HepG2 (cell line): ENCODE data around the gene GHSR. TPM values are rescaled to one million over a fixed set of nuclear protein-coding genes. Genes with fewer than 3 reads are reported as not detected.

Experiments
- ATAC-seq: fragments of 200-7000 bp; cut with Tn5 transposase; 3 replicates; pipeline ENCODE4 v1.9.1; 2020; ENCODE audit warnings: mild to moderate bottlenecking, moderate library complexity
- BruUV-seq: library from RNA; stranded (reverse); fragments of 400-500 nt; replicated peaks from 2 replicates; lab custom pipeline; 2021; lab: Mats Ljungman, UMichigan
- CTCF ChIA-PET: fragments of 300-600 bp; formaldehyde crosslinking; extraction: SDS; loops from one replicate; lab custom pipeline; 2021; ENCODE audit warnings: low total read pairs, inconsistent platforms, low intra/inter-chr PET ratio; lab: Yijun Ruan, JAX
- POLR2A ChIA-PET: fragments of 350-600 bp; sonication (Branson Sonifier 250); formaldehyde crosslinking; loops from one replicate; lab custom pipeline; 2020; ENCODE audit warnings: antibody characterized with exemption, inconsistent platforms; lab: Yijun Ruan, JAX
- DNase-seq: peaks from one replicate; pipeline ENCODE4 v3.0.0-alpha.2; 2015; ENCODE audit warnings: low spot score
- FAIRE-seq: peaks from 3 replicates; lab custom pipeline; 2011; peaks lifted over from hg19 to GRCh38; lab: Jason Lieb, UNC
- H2AFZ ChIP-seq: one replicate; pipeline ENCODE4 v1.6.1; 2011; ENCODE audit warnings: low read length, inconsistent platforms
- H3K27ac ChIP-seq: fragments of 300-600 bp; 3 replicates; pipeline ENCODE4 v1.8.0; 2011; ENCODE audit warnings: mixed run types, mild to moderate bottlenecking, mixed read lengths, low read length, inconsistent platforms; ENCODE audit not compliant: insufficient read depth; ENCODE audit errors: extremely low read length
- H3K27me3 ChIP-seq, 2 experiments: fragments of 200-600 bp in 1 of 2; 2 replicates in 1 of 2; 3 replicates in 1 of 2; pipeline versions ENCODE4 v1.6.0 to v1.8.0; 2011; ENCODE audit warnings: low read length in 2 of 2, mild to moderate bottlenecking in 2 of 2, moderate library complexity in 2 of 2, inconsistent platforms in 1 of 2; ENCODE audit not compliant: insufficient read depth in 2 of 2, control insufficient read depth in 1 of 2
- H3K36me3 ChIP-seq, 2 experiments: fragments of 200-600 bp in 1 of 2; replicated peaks in 1 of 2; 2 replicates in 1 of 2; 3 replicates in 1 of 2; pipeline versions ENCODE4 v1.5.1 to v1.8.0; 2011; ENCODE audit warnings: low read length in 2 of 2, inconsistent platforms in 1 of 2; ENCODE audit not compliant: insufficient read depth in 2 of 2, control insufficient read depth in 1 of 2
- H3K4me1 ChIP-seq: 2 replicates; pipeline ENCODE4 v1.5.1; 2012; ENCODE audit warnings: low read length, inconsistent platforms; ENCODE audit not compliant: insufficient read depth
- H3K4me2 ChIP-seq: 2 replicates; pipeline ENCODE4 v1.6.0; 2011; ENCODE audit warnings: low read depth, low read length, inconsistent platforms
- H3K4me3 ChIP-seq, 3 experiments: fragments of 200-600 bp in 1 of 3; sonication (generic), shearing (Covaris generic) in 1 of 3; replicated peaks in 1 of 3; 2 replicates each; pipeline ENCODE4 v1.5.1; 2011 to 2016; ENCODE audit warnings: low read length in 3 of 3, inconsistent platforms in 2 of 3, low read depth in 2 of 3, mild to moderate bottlenecking in 2 of 3, control low read depth in 1 of 3, mixed read lengths in 1 of 3; ENCODE audit not compliant: insufficient read depth in 1 of 3
- H3K79me2 ChIP-seq: one replicate; pipeline ENCODE4 v1.6.1; 2011; ENCODE audit warnings: low read length, inconsistent platforms; ENCODE audit not compliant: insufficient read depth
- H3K9ac ChIP-seq: 2 replicates; pipeline ENCODE4 v1.6.0; 2011; ENCODE audit warnings: mild to moderate bottlenecking, low read depth, low read length, inconsistent platforms; ENCODE audit not compliant: insufficient read depth
- H3K9me3 ChIP-seq: 2 replicates; pipeline ENCODE4 v1.5.1; 2012; ENCODE audit warnings: mild to moderate bottlenecking, low read length
- H4K20me1 ChIP-seq: 2 replicates; pipeline ENCODE4 v1.6.0; 2011; ENCODE audit warnings: inconsistent platforms, mild to moderate bottlenecking, low read length, moderate library complexity; ENCODE audit not compliant: insufficient read depth
- AGO2 ChIP-seq: fragments of 200-400 bp; formaldehyde crosslinking; optimal IDR thresholded peaks from 2 replicates; pipeline ENCODE3; 2017; ENCODE audit warnings: mild to moderate bottlenecking, low read depth, low read length, moderate library complexity
- FOXP1 ChIP-seq, 2 experiments: fragments of 450-650 bp in 1 of 2; IDR thresholded peaks; 2 replicates each; pipeline ENCODE4 v1.6.1; 2017 to 2018; ENCODE audit warnings: antibody characterized with exemption in 1 of 2
- HMGXB4 ChIP-seq, 2 experiments: sonication (generic) in 1 of 2; formaldehyde crosslinking in 1 of 2; IDR thresholded peaks; 2 replicates each; pipeline versions ENCODE4 v1.4.0 to v1.6.1; 2018 to 2020; ENCODE audit warnings: missing genetic modification reagents in 2 of 2, borderline replicate concordance in 1 of 2, low read depth in 1 of 2, mild to moderate bottlenecking in 1 of 2, missing biosample characterization in 1 of 2
- IKZF4 ChIP-seq: sonication (generic); formaldehyde crosslinking; IDR thresholded peaks from 2 replicates; pipeline ENCODE4 v1.5.1; 2020; ENCODE audit warnings: borderline replicate concordance, mild to moderate bottlenecking, low read depth, missing genetic modification reagents; ENCODE audit errors: not compliant biosample characterization
- NCOA5 ChIP-seq: sonication (generic); formaldehyde crosslinking; IDR thresholded peaks from 2 replicates; pipeline ENCODE4 v1.4.0; 2020; ENCODE audit warnings: missing genetic modification reagents
- NFIB ChIP-seq: sonication (generic); formaldehyde crosslinking; IDR thresholded peaks from 2 replicates; pipeline ENCODE4 v1.9.0; 2021; ENCODE audit warnings: missing genetic modification reagents, mild to moderate bottlenecking, borderline replicate concordance
- POLR2A ChIP-seq, 2 experiments: IDR thresholded peaks; 2 replicates each; pipeline ENCODE4 v1.6.1; 2011; ENCODE audit warnings: low read depth in 2 of 2, low read length in 2 of 2, mild to moderate bottlenecking in 1 of 2, moderate library complexity in 1 of 2; ENCODE audit not compliant: insufficient read depth in 1 of 2
- POLR2AphosphoS2 ChIP-seq: IDR thresholded peaks from 2 replicates; pipeline ENCODE4 v1.6.1; 2011; ENCODE audit warnings: low read depth, low read length, improper control_type of control experiment
- POLR2AphosphoS5 ChIP-seq: IDR thresholded peaks from 2 replicates; pipeline ENCODE4 v1.6.1; 2012; ENCODE audit warnings: low read depth, low read length
- POLR2G ChIP-seq: fragments of 200-400 bp; formaldehyde crosslinking; IDR thresholded peaks from 2 replicates; pipeline ENCODE4 v1.6.1; 2018; ENCODE audit warnings: mild to moderate bottlenecking, low read depth, low read length, moderate library complexity
- RBM22 ChIP-seq: fragments of 200-400 bp; formaldehyde crosslinking; optimal IDR thresholded peaks from 2 replicates; pipeline ENCODE3; 2017; ENCODE audit warnings: mild to moderate bottlenecking, low read length, moderate library complexity
- SSRP1 ChIP-seq: IDR thresholded peaks from 2 replicates; pipeline ENCODE4 v1.6.1; 2016; ENCODE audit warnings: control low read depth
- USF2 ChIP-seq, 2 experiments: sonication (generic) in 1 of 2; formaldehyde crosslinking in 1 of 2; IDR thresholded peaks; 2 replicates each; pipeline versions ENCODE4 v1.5.1 to v1.6.1; 2011 to 2020; ENCODE audit warnings: borderline replicate concordance in 1 of 2, low read depth in 1 of 2, low read length in 1 of 2, mild to moderate bottlenecking in 1 of 2, missing genetic modification reagents in 1 of 2, moderate library complexity in 1 of 2
- ZSCAN25 ChIP-seq: sonication (generic); formaldehyde crosslinking; IDR thresholded peaks from 2 replicates; pipeline ENCODE4 v1.8.0; 2022; ENCODE audit warnings: mild to moderate bottlenecking, missing genetic modification reagents
- WGBS: methylation state at CpG from one replicate; pipeline ENCODE4 v1.1.6; 2017; ENCODE audit warnings: low lambda C conversion rate; 5-methylcytosine and 5-hydroxymethylcytosine counted together
- in situ Hi-C: cut with HindIII; loops from 2 replicates; pipeline ENCODE4 v1.10.0; 2017; ENCODE audit warnings: low pct_unique_long_range_greater_than_20kb; ENCODE audit not compliant: extremely low pct_ligation_motif_present
- intact Hi-C: fragments of 100-400 bp; cut with micrococcal nuclease; formaldehyde crosslinking; loops from one replicate; pipeline ENCODE4 v1.10.0; 2022; ENCODE audit not compliant: unreplicated experiment
- polyA plus RNA-seq, 8 experiments: library from polyadenylated mRNA; depleted of rRNA in 3 of 8; stranded (reverse) in 7 of 8; unstranded in 1 of 8; fragments of >200 nt; fragmentation: Illumina TruSeq in 4 of 8; extraction: Trizol in 4 of 8; gene quantifications; 2 replicates each; pipeline versions ENCODE4 v1.2.1 to v1.2.3, GENCODE V29; 2011 to 2016; ENCODE audit warnings: low read depth in 4 of 8, missing spikeins in 1 of 8, mixed read lengths in 1 of 8; ENCODE audit not compliant: insufficient read depth in 1 of 8
- total RNA-seq, 5 experiments: library from RNA; depleted of rRNA; stranded (reverse); fragments of >200 nt; fragmentation: Illumina TruSeq; extraction: Trizol; gene quantifications; 2 replicates each; pipeline ENCODE4 v1.2.3, GENCODE V29; 2016; ENCODE audit warnings: low read depth in 1 of 5
- TF ChIP-seq, protein P1 (sequence below): sonication (generic); formaldehyde crosslinking; IDR thresholded peaks from 2 replicates; pipeline ENCODE4 v1.8.1; 2023; ENCODE audit warnings: mild to moderate bottlenecking, moderate library complexity, missing genetic modification reagents

Gene GHSR
- total and polyA plus RNA-seq, 2 of the 13 experiments (the other 11 are each of a cell fraction or from before 2014, with no cell fraction given), result not detected

DNA sequence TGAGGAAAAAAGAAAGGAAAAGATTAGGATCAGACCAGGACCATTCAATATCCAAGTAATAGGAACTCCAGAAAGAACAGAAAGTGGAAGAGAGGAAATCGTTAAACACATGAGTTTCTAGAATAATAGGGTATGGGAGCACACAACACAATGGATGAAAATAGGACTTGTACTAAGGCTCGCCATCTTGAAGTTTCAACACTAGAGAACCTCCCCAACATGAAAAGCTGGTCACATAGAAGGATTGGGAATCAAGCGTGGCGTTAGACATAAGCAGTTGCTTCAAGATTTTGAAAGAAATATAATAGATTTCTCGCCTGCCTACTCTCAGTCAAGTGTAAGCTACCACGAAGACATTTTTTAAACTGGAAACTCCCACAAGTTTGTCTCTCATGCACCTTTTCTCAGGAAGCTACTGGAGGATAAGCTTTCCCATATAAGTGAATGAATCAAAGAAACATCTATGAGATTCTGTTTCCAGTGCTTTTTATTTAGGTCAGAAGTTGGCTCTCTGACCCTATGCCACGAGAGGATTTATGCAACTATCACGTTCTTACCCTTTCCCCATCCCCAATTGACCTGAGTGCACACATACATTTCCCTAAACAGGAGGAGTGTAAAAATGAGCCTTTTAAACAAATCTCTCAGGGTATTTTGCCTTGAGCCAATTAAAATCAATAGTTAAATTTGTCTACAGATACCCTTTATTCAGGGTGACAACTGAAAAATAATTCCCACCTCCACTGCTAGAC lies 45.2 kb downstream of the GHSR start:
- TSS peak; percentile 1 for BruUV-seq
- H3K9ac ChIP-seq, result no peak overlapping the region
- H3K9me3 ChIP-seq, result no peaks in the 10 kb centered on the region
- intact Hi-C loops, result no loop called here
- H3K4me2 ChIP-seq, result no peak overlapping the region
- ATAC-seq (no peak), DNase-seq (no peak), FAIRE-seq (no peak)
- in situ Hi-C loops, result no loop called here
- no peak overlapping the region for H3K4me3 ChIP-seq
- 93% methylated on average over 8 of the region's 8 CpGs for WGBS
- peaks cover 6 to 10% of the 10 kb centered on the region in 2 experiments; a peak in 4 of 5 replicates for H3K36me3 ChIP-seq
- CTCF ChIA-PET, result no interaction called here
- H4K20me1 ChIP-seq, result peaks cover 27% of the 10 kb centered on the region
- TF ChIP-seq NFIB (no peak), SSRP1 (CRISPR knock-in tag) (peak; percentile 58; the same call in 1 of the 2 replicates), POLR2G (peak; percentile 42; the same call in 1 of the 2 replicates), FOXP1 (IDR thresholded peaks at IDR 0.05) (no peak), FOXP1 (CRISPR knock-in tag; IDR thresholded peaks at IDR 0.05) (no peak), IKZF4 (CRISPR knock-in tag) (no peak), POLR2AphosphoS2 (0 out of 2 replicates have a peak, but pooled peaks have one; percentile 9), POLR2AphosphoS5 (peak; percentile 57), NCOA5 (CRISPR knock-in tag) (0 out of 2 replicates have a peak, but pooled peaks have one; percentile 23), AGO2 (peak; percentile 34), ZSCAN25 (no peak), RBM22 (peak; percentile 97), HMGXB4 (CRISPR knock-in tag; IDR thresholded peaks at IDR 0.05; ENCODE audit: borderline replicate concordance in 1 of 2, low read depth in 1 of 2) (no peak), USF2 (IDR thresholded peaks at IDR 0.05; ENCODE audit: low read depth, low read length) (no peak), USF2 (CRISPR knock-in tag; IDR thresholded peaks at IDR 0.05; ENCODE audit: borderline replicate concordance) (no peak), POLR2A (IDR thresholded peaks at IDR 0.05; ENCODE audit: insufficient read depth in 1 of 2, low read depth in 2 of 2, low read length in 2 of 2) (0 out of 4 replicates have a peak, but pooled peaks of 1 of the 2 experiments have one; percentile 5)
- TF ChIP-seq, protein P1, sequence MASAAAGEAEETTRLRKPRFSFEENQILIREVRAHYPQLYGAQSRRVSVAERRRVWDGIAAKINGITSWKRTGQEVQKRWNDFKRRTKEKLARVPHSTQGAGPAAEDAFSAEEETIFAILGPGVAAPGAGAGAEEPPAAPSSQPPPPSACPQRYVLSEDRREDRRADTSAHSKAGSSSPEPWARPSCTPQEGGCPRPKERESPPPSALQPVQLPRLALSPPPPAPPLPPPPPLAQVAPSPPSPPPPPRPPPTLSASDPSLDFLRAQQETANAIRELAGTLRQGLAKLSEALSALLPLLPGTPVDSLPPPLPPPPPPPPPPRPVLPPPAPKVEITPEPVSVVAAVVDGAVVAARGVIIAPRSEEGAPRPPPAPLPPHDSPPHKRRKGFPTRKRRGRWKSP (CRISPR knock-in tag), result no peak
- no peaks in the 10 kb centered on the region for H3K4me1 ChIP-seq
- POLR2A ChIA-PET, result no interaction called here
- H3K27ac ChIP-seq, result no peak overlapping the region
- no peaks in the 10 kb centered on the region for H3K79me2 ChIP-seq
- H3K27me3 ChIP-seq, result no peaks in the 10 kb centered on the region
- H2AFZ ChIP-seq, result no peak overlapping the region
